ENCODE measurements around the gene NOL3.

GRCh38 chr16:67151431-67152097 lies 18.8 kb upstream of the NOL3 start:
- TF ChIP-seq CTCF (IDR thresholded peaks at IDR 0.05; ENCODE audit: insufficient read depth, low read depth, low read length): no peak
- no peak for TF ChIP-seq EZH2 (IDR thresholded peaks at IDR 0.05; ENCODE audit: insufficient read depth, low read length)
